ENCODE measurements around the gene DENND6A. TPM values are rescaled to one million over a fixed set of nuclear protein-coding genes. Genes with fewer than 3 reads are reported as not detected.
"Not testable (repeated sequence)": the region's sequence is repeated elsewhere in the genome, so short reads cannot be mapped to it uniquely, and the experiment has no call there.

The DENND6A gene
- total RNA-seq, 2 donors from 2014 or later = 17.1 to 18.3 TPM

DNA sequence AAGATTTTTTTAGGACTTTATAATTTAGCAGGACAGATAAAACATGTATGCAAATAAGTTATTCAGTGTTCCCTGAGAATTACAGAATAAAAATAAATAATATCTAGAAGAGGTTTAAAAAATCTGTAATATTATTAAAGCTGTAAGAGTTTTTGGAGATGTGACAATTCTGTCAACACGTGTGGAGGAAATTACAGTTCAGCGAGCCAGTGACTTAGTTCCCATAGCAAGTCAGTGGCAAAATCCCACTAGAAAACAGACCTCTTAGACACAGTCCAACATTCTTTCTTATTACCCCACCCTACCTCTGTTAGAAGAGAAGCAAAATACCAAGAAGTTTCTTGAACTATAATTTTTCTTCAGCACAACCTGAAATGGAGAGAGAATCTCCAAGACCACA is 16.2 kb upstream of the DENND6A start:
- no peak for ATAC-seq (replicated peaks)
- Mint-ChIP-seq H3K4me3 (no peak overlapping the region), H3K36me3 (ENCODE audit: low read depth) (no peaks in the 10 kb centered on the region), H3K9me3 (no peaks in the 10 kb centered on the region), H3K27ac (no peak overlapping the region), H3K27me3 (peaks cover 4% of the 10 kb centered on the region), H3K4me1 (no peaks in the 10 kb centered on the region)

DNA sequence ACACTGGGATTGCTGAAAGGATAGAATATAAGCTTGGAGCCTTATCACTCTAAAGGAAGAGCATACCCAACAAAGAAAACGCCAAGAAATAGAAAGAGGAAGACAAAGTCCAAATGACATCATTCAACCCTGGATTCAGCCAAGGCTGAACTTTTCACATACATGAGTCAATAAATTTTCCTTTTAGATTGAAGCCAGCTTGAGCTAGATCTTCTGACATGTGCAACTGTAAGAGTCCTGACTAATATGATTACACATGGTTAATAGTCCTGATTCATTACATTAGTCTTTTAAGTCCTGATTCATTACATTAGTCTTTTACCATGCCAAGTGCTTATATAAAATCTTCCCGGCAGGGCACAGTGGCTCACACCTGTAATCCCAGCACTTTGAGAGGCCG is 13.6 kb upstream of the DENND6A start:
- Mint-ChIP-seq H3K27me3 (peaks cover 4% of the 10 kb centered on the region), H3K4me1 (no peaks in the 10 kb centered on the region), H3K9me3 (no peaks in the 10 kb centered on the region), H3K36me3 (ENCODE audit: low read depth) (no peaks in the 10 kb centered on the region), H3K4me3 (no peak overlapping the region), H3K27ac (no peak overlapping the region)
- ATAC-seq (replicated peaks) = peak; percentile 59

DNA sequence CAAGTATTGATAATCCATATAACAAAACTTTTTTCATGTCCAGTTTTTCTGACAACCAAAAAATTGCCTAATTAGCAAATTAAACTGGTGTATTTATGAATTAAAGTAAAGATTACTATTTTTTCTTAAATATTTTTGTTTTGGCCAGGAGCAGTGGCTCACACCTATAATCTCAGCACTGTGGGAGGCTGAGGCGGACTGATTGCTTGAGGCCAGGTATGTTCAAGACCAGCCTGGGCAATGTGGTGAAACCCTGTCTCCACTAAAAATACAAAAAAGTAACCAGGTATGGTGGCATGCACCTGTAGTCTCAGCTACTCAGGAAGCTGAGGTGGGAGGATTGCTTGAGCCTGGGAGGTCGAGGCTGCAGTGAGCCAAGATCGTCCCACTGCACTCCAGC is 12.5 kb upstream of the DENND6A start:
- not testable (repeated sequence) for H3K27ac Mint-ChIP-seq

DNA sequence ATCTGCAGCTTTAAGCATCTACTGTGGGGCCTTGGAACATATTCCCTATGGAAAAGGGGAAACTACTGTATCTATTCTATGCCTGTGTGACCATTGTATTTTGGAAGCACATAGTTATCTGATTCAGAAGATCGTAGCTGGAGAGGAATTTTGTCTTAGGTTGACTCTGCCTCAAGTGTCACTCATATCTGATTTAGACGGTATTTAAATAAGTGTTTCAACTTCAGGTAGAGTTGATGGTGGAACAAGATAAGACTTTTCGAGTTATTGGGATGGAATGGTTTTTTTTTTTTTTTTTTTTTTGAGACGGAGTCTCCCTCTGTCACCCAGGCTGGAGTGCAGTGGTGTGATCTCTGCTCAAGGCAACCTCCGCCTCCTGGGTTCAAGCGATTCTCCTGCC is 8.9 kb upstream of the DENND6A start:
- Mint-ChIP-seq H3K9me3 (no peaks in the 10 kb centered on the region), H3K36me3 (ENCODE audit: low read depth) (no peaks in the 10 kb centered on the region), H3K4me3 (no peak overlapping the region), H3K4me1 (no peaks in the 10 kb centered on the region), H3K27ac (no peak overlapping the region), H3K27me3 (no peaks in the 10 kb centered on the region)
- no peak for ATAC-seq (replicated peaks)

More for the DNA sequence above, 12.5 kb upstream of the DENND6A start:
- H3K27me3 Mint-ChIP-seq; H3K36me3 Mint-ChIP-seq (ENCODE audit: low read depth); H3K9me3 Mint-ChIP-seq; H3K4me3 Mint-ChIP-seq; ATAC-seq (replicated peaks); H3K4me1 Mint-ChIP-seq: not testable (repeated sequence)

DNA sequence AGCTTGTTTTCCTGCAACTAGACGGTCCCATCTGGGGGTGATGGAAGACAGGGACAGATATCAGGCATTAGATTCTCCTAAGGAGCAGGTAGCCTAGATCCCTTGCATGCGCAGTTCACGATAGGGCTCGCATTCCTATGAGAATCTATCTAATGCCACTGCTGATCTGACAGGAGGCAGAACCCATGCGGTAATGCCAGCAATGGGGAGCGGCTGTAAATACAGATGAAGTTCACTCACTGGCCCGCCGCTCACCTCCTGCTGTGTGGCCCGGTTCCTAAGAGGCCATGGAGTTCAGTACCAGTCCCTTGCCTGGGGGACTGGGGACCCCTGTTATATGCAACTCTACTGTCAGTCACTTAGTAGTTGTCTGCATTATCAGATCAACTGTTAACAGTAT is 7.9 kb upstream of the DENND6A start:
- no peak for ATAC-seq (replicated peaks)
- Mint-ChIP-seq H3K27me3 (no peaks in the 10 kb centered on the region), H3K27ac (no peak overlapping the region), H3K36me3 (ENCODE audit: low read depth) (no peaks in the 10 kb centered on the region), H3K4me1 (no peaks in the 10 kb centered on the region), H3K4me3 (no peak overlapping the region), H3K9me3 (no peaks in the 10 kb centered on the region)

DNA sequence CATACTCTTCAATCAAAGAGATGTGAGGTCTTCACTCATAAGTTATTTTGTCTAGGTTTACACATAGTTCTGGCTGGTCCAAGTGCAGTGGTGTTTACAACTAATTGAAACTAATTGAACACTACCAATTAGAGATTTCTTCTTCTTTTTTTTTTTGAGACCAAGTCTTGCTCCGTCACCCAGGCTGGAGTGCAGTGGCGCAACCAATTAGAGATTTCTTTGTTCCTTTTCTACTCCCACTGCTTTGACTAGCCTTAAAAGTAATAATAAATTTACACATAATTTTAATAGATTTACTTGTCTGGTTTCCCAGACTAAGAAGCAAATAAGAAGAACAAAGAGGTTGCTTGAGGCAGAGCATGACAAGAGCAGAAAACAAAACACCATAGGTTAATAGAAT is 6.7 kb upstream of the DENND6A start:
- Mint-ChIP-seq H3K36me3 (ENCODE audit: low read depth) (no peaks in the 10 kb centered on the region), H3K4me1 (no peaks in the 10 kb centered on the region), H3K27ac (no peak overlapping the region), H3K27me3 (no peaks in the 10 kb centered on the region), H3K9me3 (no peaks in the 10 kb centered on the region), H3K4me3 (no peak overlapping the region)
- no peak for ATAC-seq (replicated peaks)

DNA sequence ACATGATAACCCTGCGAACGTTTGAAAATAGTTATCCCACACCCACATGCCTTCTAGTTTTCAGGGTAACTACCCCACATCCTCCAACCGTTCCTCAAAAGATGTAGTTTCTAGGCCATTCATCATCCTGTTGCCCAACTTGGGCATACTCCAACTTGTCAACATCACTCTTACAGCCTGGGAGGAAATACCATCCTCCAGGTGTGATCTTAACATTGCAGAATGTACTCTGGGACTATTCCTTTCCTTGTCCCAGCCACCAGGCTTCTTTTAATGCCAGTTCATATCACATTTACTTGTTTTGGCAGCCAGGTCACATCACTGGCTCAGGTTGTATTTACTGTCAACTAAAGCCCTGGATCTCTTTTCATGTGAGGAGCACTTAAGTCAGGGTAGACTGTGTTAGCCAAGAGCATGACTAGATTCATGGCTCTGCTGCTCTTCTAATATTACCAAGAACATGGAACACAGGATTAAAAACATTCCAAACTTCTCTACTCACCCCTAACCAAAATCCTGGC is 4.0 kb upstream of the DENND6A start:
- H3K9me3 Mint-ChIP-seq = no peaks in the 10 kb centered on the region
- no peak overlapping the region for H3K27ac Mint-ChIP-seq
- no peak for ATAC-seq (replicated peaks)
- H3K27me3 Mint-ChIP-seq = no peaks in the 10 kb centered on the region
- H3K4me3 Mint-ChIP-seq = no peak overlapping the region
- peaks cover 6% of the 10 kb centered on the region for H3K36me3 Mint-ChIP-seq (ENCODE audit: low read depth)
- H3K4me1 Mint-ChIP-seq = no peaks in the 10 kb centered on the region

DNA sequence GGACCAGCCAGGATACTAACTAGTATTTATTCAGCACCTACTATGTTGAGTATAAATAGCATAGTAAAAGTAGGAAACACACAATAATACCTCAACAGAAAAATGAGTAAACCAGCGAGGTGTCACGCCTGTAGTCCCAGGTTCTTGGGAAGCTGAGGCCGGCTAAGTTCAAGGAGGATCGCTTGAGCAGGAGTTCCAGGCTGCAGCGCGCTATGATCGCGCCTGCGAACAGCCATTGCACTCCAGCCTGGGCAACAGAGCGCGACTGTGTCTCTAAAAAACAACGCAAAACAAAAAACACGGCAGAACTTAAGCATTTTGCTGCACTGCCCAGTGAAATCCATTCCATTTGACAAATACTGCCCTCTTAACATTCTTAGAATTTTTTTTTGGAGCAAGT is 1.3 kb upstream of the DENND6A start:
- H3K36me3 Mint-ChIP-seq (ENCODE audit: low read depth) = peaks cover 20% of the 10 kb centered on the region
- H3K9me3 Mint-ChIP-seq = no peaks in the 10 kb centered on the region
- H3K4me1 Mint-ChIP-seq = peaks cover 6% of the 10 kb centered on the region
- no peak overlapping the region for H3K27ac Mint-ChIP-seq
- ATAC-seq (replicated peaks) = no peak
- H3K4me3 Mint-ChIP-seq = peak overlapping the region; percentile 51
- H3K27me3 Mint-ChIP-seq = no peaks in the 10 kb centered on the region

DNA sequence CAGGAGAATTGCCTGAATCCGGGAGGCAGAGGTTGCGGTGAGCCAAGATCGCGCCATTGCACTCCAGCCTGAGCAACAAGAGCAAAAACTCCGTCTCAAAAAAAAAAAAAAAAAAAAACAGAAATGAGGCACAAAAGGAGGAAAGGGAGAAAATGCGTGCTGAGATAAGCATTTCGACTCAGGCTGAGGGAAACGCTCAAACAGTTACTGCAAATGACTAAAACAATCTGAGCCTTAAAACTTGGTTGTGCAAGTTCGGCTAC is 813 bp downstream of the DENND6A start:
- not testable (repeated sequence) for H3K27me3 Mint-ChIP-seq, H3K9me3 Mint-ChIP-seq
- peaks cover 24% of the 10 kb centered on the region for H3K36me3 Mint-ChIP-seq (ENCODE audit: low read depth)
- peak overlapping the region; percentile 94 for H3K27ac Mint-ChIP-seq
- H3K4me1 Mint-ChIP-seq = peaks cover 15% of the 10 kb centered on the region
- H3K4me3 Mint-ChIP-seq = peak overlapping the region; percentile 96
- ATAC-seq (replicated peaks) = peak; percentile 34

DNA sequence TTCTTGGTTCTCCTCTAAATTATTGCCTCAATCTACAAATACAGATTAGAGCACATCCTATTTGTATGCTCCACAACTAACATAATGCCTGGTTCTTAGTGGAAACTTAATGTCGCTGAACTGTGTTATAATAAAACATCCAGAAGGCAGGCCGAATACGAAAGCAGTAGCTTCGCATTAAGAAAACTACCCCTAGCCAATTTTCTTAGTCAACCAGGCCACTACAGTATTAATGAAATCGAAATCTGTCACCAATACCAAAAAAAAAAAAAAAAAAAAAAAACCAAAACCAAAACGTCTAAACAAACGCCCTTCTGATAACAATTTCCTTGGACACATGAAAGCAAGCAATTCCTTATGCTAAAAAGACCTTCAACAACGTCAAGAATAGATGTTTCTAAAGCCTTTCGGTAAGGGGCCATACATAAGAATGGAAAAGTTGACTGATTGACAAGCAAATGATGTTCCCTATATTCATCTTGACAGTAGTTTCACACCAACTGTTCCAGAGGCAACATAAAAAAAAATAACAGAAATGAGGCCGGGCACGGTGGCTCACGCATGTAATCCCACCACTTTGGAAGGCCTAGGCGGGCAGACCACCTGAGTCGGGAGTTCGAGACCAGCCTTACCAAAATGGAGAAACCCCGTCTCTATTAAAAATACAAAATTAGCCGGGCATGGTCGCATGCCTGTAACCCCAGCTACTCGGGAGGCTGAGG is 1.3 kb downstream of the DENND6A start:
- Mint-ChIP-seq H3K4me3 (peak overlapping the region; percentile 96), H3K27ac (peak overlapping the region; percentile 94), H3K4me1 (peaks cover 20% of the 10 kb centered on the region), H3K27me3 (no peaks in the 10 kb centered on the region), H3K36me3 (ENCODE audit: low read depth) (peaks cover 29% of the 10 kb centered on the region), H3K9me3 (no peaks in the 10 kb centered on the region)
- no peak for ATAC-seq (replicated peaks)

DNA sequence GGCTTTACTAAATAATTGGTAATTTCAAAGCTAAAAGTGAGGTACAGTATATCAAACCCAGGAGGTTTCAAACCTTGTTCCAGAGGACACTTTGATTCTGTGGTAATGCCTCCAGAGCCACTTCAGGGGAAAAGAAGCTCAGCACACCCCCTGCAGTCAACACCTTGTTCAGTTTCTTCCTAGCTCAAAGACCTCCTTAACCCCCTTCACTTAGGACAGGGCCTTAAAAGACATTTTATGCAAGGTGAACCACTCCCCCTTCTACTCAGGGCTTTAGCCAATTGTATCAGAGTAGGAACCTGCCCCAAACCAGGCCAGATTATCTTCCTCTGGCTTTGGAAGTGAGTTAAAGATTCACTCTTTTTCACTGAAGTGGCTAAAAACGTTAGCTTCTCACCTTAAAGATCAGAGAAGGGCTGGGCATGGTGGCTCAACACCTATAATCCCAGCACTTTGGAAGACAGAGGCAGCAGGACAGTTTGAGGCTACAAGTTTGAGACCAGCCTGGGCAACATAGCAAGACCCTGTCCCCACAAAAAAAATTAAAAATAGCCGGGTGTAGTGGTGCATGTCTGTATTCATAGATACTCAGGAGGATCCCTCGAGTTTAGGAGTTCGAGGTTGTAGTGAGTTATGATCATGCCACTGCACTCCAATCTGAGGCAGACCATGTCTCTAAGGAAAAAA is 3.4 kb downstream of the DENND6A start:
- ATAC-seq (replicated peaks) = no peak
- H3K27me3 Mint-ChIP-seq = no peaks in the 10 kb centered on the region
- peak overlapping the region; percentile 96 for H3K4me3 Mint-ChIP-seq
- no peak overlapping the region for H3K27ac Mint-ChIP-seq
- peaks cover 35% of the 10 kb centered on the region for H3K36me3 Mint-ChIP-seq (ENCODE audit: low read depth)
- H3K4me1 Mint-ChIP-seq = peaks cover 25% of the 10 kb centered on the region
- H3K9me3 Mint-ChIP-seq = no peaks in the 10 kb centered on the region

DNA sequence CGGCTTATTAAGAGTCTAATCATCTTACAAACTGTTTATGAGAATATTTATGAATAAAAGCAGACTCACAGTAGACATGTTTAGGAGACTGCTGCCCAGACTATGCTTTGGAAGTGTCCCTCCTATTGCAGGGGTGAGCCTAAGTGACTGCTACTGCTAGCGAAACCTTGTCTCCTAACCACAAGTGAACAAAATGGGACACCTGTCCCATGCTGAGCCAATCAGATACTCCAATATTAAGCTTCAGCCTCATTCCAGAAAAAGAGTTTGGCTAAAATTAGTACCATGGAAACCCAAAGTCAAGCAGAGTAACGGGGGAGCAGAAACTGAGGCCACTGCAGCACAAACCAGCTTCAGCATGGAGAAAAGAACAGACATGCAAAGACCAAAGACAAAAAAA is 4.6 kb downstream of the DENND6A start:
- Mint-ChIP-seq H3K4me1 (peaks cover 25% of the 10 kb centered on the region), H3K27me3 (no peaks in the 10 kb centered on the region), H3K36me3 (ENCODE audit: low read depth) (peaks cover 35% of the 10 kb centered on the region), H3K27ac (peak overlapping the region; percentile 74), H3K4me3 (peak overlapping the region; percentile 54), H3K9me3 (no peaks in the 10 kb centered on the region)
- ATAC-seq (replicated peaks) = no peak

DNA sequence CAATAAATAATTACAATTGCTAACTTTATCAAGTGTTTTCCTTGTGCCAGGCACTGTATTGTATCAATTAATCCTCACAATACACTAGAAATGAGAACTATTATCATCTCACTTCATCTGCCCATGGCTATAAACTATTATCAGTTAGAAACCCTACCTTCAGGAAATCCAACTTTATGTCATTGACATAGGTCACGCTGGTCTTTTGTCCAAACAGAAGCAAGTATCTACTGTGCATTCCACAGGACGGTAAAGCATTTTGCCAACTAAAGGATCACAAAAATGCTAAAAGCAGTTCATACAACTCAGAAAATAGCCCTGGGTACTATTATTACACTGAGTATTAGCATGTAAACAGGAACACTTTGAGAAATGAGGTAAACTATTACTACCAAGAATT is 9.6 kb downstream of the DENND6A start:
- peaks cover 50% of the 10 kb centered on the region for H3K36me3 Mint-ChIP-seq (ENCODE audit: low read depth)
- no peaks in the 10 kb centered on the region for H3K9me3 Mint-ChIP-seq
- H3K4me3 Mint-ChIP-seq = no peak overlapping the region
- no peaks in the 10 kb centered on the region for H3K27me3 Mint-ChIP-seq
- H3K4me1 Mint-ChIP-seq = peaks cover 33% of the 10 kb centered on the region
- no peak overlapping the region for H3K27ac Mint-ChIP-seq
- ATAC-seq (replicated peaks) = no peak

DNA sequence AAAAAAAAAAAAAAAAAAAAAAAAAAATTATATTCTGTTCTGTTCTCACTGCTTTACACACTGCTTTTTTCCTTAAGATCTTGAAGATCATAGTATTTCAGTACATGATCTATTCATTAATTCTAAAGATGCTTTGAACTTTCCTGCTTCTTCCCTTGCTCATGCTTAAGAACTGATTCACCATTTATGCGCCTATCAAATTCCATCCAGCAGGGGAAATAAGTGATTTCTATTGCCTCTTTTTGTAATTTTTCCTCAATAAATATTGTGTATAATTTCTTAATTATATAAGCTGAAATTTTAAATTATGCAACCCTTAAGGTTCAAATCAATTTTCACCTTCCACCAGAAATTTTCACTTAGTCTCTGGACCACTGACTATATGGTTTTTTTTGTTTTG is 10.6 kb downstream of the DENND6A start:
- no peak for ATAC-seq (replicated peaks)
- Mint-ChIP-seq H3K4me3 (no peak overlapping the region), H3K9me3 (no peaks in the 10 kb centered on the region), H3K27me3 (no peaks in the 10 kb centered on the region), H3K27ac (no peak overlapping the region), H3K4me1 (peaks cover 32% of the 10 kb centered on the region), H3K36me3 (ENCODE audit: low read depth) (peaks cover 58% of the 10 kb centered on the region)

DNA sequence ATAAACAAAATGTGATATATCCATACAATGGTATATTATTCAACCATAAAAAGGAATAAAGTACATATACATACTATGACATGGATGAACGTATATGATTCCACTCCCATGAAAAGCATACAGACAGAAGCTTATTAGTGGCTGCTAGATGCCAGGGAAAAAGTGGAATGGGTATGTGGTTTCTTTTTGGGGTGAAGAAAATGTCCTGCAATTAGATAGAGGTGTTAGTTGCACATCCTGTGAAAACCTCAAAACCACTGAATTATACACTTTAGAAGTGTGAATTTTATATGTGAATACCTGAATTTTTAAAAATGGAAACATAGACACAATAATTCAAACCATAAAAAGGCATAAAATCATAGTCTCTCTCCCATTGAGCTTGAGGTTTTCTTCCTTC is 11.2 kb downstream of the DENND6A start:
- H3K4me1 Mint-ChIP-seq = peaks cover 26% of the 10 kb centered on the region
- H3K4me3 Mint-ChIP-seq = no peak overlapping the region
- H3K9me3 Mint-ChIP-seq = no peaks in the 10 kb centered on the region
- H3K27me3 Mint-ChIP-seq = no peaks in the 10 kb centered on the region
- H3K36me3 Mint-ChIP-seq (ENCODE audit: low read depth) = peaks cover 58% of the 10 kb centered on the region
- no peak overlapping the region for H3K27ac Mint-ChIP-seq
- no peak for ATAC-seq (replicated peaks)
